IPS DF 4.7 (cell line): Measurements from ENCODE around the gene PACRG.

ENCODE experiments used
- DNase-seq: peaks from one replicate; pipeline ENCODE4 v3.0.0-alpha.2; 2013; ENCODE audit warnings: low spot score; ENCODE audit errors: extremely low read depth

The PACRG gene

DNA sequence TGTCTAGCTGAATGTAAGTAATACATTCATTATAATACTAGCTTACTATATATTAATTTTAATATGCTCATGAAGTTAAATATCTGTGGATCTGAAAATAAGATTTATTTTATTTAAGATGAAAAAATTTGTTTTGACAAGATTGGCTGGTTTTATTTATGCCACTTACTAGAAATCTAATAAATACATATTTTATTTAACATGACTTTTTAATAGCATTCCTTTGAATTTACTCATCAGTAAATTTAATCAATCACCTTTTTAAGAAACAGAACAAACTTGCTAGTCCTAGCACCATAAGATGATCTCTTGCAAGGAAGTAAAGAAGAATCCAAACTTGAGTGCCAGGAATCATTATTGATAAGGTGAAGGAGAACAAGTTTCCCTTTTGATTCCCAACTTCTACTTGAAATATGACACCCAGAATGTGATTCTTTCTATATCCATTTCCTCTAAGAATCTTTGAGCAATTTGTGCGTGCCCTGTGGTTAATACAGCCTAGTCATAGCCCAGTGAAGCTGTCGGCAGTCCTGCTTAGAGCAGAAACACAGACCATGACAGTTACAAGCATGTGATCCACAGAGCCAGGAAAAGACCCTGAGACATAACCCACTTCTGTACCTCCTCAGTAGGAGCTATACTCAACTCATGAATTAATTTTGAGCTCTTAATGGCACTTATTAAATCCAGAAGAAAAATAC is 404.4 kb downstream of the PACRG start:
- no peak for DNase-seq

DNA sequence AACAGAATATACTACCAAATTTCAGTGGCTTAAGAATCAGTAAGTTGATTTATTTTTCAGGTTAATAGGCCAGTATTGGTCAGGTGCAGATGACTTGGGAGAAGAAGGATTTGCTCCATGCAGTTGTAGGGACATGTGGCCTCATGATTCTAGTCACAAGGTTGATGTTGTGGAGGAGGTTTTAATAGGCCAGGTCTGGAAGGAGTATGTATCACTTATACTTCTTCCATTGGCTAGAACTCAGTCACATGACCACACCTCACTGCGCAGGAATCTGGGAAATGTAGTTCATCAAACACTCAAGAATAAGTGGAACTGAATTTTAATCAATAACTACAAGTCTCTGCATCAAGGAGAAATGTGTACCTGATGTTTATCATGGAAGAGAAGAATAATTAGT is 405.2 kb downstream of the PACRG start:
- no peak for DNase-seq

DNA sequence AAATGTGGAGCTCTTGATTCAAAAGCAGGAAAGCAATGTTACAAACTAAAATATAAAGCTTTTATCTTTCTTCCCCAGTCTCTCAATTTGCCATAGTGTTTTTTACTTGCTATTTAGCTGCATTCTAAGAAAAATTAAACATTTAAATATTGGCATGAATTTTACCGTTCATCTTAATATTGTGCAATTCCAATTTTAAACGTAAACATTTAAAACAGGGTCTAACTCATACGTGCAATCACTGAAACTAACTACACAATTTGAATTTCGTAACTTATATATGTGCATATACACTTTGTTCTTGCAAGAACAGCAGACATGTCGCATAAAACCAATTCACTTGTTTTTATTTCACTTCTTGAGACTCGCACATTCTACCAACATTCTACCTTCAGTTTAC is 405.9 kb downstream of the PACRG start:
- DNase-seq = no peak

DNA sequence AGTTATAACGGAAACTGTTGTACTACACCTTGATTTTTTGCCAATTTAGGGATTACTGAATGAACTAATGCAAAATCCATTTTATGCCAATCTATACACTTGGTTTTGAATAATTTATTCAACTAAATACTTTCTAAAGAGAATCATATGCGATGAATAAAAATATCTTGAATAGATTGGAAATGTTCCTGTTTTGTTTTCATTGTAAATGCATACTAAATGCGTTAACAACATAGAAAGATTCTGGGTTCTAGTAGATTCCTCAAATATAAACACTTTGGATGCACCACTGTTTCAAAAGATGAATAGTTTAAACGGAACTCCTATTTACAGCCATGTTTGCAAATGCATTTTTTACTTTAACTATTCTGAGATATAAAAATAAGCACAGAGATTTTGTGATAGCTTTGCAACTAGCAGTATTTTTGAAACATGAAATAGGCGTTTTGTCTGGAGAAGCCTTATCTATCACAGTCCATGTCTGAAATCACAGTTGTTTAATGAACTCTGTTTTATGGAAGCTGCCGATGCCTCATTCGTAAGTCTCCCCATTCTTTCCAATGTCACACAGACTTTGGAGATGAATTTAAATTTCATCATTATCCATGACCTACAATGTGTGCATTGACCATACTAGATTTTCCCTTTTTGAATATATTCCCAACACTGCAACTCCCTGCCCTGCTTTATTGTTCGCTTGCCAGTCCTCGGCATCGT is 409.1 kb downstream of the PACRG start:
- no peak for DNase-seq

DNA sequence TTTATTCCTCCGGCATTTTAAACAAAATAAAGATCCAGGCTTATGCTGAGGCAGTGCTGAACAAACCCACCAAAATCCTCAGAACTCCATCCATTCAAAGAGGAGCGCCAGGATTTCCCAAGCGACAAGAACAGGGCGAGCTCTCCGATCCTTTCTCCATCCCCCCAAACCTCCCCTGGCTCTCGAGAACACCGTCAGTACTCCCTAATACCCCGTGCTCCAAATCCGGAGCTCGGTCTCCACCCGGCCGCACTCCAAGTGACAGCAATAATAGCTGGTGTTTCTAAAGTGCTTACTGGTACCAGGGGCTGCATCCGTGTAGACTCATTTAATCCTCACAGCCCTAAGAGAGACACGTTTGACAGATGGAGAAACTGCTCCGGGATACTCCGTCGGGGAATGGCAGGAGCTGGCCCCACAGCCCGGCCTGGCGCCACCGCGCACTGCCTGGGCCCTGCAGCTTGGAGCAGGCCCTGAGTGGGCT is 409.7 kb downstream of the PACRG start:
- DNase-seq = no peak

DNA sequence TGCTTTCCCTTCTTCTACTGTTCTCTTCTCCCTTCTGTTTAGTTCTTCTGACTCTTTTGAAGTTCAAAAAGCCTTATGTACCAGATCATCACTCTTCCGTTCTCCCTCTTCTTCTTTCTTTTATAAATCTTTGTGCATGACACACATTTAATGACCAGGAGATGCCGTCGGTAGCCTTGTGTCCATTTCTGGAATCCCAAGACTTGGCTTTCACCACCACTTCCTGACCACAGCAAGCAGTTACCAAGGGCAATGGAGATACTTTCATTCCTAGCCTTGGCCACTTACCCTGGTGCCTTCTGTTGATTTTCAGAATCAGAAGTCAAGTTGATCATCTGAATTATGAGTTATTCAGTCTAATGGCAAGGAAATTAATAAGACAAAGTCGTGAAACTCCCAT is 418.3 kb downstream of the PACRG start:
- no peak for DNase-seq

DNA sequence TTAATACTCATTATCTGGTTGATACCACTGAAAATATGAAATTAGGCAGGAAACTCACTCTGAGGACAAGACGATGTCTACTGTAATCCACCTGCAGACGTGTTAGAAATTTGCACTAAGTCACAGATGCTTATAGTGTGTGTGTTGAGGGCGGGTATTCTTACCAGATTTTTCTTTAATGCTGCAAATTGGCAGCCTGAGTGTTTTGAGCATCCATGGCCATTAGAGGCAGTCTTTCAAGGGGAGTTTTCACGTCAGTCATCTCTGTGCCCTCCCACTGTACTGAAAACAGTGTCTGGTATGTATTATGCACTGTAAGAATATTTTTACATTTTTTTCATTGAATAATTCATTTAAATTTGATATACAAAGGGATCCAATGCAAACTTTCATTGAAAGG is 420.2 kb downstream of the PACRG start:
- no peak for DNase-seq

DNA sequence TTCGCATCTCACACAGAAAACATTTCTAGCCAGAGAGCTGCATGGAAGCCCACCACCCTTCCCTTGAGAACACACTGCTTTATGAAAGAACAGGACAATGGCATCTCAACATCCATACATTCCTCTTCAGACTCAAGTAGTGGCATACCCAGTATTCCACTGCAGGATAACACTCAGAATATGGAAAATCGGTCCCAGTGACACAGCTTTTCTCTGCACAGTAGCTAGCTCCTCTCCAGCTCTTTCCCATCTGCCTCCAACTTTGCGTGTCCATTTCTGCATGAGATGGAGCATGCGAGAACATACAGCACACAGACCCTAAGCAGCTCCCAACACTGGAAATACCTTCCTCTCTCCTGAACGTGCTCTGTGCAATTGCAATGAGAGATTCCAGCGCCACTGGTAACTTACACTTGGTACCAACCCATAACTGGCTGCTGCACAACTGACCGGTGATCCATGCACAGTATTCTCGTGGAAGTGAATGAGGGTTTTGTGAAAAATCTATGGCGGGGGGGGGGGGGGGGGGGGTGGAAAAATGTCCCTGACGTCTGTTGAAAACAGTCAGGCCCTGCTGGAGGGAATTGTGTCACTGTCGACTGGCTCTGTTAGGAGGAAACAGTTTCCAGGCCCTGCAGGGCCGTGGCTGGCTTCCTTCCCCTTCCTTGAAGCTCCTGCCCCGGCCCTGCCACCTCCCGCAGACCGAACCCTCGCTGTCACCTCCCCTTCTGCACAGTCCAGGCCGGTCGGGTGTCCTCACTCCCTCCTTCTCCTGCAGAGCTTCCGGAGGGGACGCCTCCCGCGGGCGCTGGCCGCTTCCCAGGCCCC is 420.9 kb downstream of the PACRG start:
- DNase-seq = no peak

DNA sequence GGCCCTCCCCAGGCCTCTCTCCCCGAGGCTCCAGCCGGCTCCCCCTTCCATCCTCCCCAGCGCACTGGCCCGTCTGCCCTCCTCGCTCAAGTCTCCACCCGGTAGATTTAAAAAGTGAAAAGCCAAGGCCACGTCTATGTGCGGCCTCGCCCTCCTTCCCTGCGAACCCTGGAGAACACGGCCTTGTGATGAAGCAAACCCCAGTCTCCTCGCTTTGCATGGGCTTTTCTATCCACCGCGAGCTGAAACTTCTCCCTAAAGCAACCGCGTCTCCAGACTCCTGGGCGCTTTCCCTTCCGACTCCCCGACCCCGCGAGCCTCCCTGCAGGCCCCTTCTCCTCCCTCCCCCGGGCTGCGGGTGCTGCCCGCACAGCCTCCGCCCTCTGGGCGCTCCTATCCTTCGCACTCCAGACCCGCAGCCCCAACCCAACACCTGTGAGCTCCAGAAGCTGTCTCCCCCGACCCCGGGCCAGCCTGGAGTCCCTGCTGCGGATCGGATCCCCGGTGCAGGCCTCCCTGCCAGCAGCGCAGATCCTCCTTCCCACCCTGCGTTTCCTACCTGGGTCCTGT is 421.6 kb downstream of the PACRG start:
- no peak for DNase-seq

DNA sequence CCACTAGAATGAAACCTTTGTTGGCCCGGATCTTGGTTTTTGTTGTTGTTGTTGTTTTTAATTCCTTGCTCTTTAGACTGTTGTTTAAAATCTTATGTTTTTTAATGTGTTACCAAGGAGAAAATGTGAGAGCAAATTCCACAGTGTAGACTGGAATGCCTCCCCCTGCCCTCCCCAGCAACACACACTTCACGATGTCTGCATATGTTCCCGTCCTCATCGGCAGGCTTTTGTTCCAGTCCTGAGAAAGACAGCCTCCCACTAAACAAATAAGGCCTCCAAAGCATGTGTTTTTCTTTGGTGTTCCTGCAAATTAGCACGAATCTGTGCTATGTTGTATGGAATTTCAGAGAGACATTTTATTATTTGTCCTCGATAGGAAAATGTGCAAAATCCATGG is 423.4 kb downstream of the PACRG start:
- DNase-seq = no peak

DNA sequence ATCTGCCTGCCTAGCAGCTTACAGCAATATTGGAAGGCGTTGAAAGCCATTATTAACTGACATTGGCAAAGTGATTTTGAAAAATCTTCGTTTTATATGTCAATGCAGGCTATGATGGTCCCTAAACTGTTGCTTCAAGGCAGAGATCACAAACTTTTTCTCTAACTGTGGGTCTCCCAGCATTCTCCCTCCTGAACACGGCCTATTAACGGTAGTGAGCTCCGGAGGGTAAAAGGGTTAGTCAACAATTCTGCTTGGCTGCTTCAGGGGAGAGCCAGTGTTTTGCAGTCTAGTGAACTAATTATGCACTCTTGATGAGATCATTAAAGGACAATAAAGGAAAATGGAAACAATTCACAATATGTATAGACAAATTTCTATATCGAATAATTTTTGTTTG is 424.9 kb downstream of the PACRG start:
- no peak for DNase-seq

DNA sequence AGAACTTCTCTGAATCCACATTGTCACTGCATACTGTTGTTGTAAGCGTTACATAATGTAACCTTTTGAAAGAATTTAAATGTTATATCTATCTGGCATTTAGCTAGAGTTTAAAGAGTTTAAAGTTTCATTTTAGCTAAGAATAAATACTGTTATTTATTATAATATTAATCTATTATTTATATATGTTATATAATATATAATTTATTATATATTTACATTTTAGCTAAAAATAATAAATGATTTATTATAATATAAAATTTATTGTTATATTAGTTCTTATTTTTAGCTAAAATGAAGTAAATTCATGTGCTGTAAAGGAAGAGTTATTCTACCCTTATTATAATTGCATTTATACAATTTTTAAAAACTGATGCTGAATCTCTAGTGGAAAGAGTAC is 431.3 kb downstream of the PACRG start:
- DNase-seq = no peak

DNA sequence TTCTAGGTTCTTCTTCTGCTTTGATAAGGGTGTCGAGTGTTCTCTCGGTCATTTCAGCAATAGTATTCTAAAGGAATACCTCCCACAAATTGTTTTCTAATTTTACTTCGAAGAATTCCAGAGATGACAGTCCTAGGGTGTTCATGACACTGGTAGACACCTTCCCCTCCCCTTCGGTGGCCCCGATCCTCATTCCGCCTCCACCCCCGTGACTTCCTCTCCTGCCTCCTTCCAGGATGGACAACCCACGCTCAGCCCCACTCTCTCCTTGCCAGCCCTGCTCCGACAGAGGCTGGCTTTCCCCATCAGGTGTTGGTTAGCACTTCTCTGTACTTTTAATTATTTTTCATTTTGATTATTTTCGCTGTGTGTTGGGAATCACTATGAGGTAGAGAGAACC is 431.9 kb downstream of the PACRG start:
- DNase-seq = no peak

DNA sequence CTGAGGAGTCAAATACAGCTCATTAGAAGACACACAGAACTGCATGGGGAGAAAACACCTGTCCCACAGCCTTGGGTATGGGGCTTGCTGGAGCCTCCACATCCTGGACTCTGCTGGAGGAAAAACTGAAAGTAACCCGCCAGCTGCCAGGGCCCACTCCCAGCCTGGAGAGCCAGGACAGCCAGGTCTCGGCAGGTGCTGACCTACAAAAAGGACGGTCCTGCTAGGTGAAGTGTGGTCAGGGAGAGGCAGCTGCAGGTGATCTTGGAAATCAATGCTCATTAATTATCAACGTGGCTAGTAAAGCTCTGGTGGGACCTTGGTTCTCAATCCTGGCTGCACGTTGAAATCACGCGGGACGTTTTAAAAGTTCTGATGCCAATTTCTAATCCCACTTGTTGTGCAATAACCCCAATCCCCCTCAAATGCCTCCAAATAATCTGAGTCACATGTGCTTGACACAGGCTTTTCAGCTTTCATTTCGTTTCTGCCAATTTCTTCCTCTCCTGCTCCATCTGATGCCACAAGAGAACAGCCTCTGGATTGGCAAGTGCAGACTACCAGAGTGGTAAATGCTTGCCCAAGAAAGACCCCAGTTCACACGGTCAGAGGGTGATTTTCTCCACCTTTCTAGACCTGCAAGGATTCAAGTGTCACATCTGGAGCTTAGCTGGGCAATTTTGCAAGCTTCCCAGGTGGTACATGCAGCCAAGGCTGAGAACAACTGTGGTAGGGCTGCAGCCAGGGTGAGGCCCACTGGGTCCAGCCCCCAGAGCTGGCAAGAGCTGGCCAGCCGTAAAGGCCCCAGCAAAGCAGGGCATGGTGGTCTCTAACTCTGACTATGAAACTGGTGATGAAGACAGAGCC is 434.5 kb downstream of the PACRG start:
- no peak for DNase-seq

DNA sequence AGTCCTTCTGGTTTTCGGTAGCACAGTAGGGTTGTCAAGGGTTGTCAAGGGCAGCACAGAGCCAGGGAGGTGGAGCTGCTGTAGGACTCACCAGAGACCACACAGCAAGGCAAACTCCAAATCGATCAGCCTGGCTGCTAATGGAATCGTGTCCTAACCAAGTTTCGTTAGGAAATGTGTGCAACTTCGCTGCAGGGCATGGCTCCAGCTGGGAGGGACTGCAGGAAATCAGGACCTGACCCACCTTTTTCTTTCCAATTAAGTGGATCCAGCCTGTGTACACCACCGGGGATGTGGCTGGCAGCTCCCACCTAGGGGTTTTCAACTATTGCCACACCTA is 435.1 kb downstream of the PACRG start:
- DNase-seq = no peak

DNA sequence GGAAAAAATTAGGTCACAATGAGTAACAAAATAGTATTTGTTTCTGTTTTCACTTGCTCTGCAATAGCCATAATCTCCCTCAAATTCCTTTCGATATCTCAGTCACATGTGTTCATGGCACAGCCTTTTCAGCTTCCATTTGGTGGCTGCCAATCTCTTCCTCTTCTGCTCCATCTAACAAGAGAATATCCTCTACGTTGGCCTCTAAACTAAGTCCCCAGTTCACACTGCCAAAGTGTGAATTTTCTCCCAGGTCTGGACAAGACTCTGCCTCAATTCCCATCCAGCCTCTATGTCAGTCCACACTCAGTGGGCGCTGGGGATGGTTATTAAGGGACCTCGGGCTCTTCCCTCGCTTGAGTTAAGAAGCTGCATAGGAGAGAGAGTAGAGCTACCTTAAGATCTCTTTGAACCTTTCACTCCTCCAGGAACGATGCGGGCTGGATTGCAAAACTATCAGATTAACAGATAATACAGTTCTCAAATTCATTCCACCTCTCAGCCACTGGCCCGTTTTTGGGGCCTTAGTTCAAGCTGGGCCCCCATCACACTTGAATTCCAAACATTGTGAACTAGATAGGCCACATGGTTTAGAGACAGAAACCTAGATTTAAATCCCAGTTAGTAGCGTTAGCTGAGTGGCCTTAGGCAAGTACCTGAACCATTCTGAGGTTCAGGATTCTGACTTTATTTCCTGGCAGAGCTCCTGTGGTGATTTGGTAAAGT is 436.6 kb downstream of the PACRG start:
- DNase-seq = no peak

DNA sequence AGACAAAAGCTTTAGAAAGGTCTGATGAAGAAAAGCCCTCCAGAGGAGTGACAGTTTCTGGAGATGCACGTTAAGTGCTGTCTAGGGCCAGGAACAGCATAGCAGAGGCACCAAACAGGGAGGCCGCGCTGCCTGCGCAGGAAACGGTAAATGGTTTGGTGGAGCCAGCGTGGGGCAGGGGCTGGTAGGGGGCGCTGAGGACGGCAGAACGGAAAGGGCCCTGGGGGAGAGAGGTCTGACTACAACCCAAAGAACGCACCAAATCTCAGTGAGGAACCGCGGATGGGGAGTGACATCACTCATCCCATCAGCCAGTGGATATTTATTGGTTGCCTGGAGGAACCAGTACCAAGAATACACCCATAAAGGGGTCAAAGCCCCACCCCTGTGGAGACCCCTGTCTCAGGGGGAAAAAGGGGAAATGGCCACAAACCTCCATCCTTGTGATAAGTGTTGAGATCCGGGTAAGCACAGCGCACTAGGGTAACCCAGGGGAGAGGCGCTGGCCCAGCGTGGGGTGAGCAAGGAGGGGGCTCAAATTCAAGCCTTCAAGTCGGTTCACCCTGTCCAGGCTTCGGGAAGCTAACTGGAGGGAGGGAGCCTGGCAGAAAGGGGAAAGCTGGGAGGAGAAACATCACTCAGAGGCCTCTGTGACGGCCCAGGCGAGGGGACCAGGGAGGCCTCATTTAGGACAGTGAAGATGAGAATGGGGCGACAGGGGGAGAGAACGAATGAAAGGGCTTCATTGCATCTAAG is 437.6 kb downstream of the PACRG start:
- no peak for DNase-seq

DNA sequence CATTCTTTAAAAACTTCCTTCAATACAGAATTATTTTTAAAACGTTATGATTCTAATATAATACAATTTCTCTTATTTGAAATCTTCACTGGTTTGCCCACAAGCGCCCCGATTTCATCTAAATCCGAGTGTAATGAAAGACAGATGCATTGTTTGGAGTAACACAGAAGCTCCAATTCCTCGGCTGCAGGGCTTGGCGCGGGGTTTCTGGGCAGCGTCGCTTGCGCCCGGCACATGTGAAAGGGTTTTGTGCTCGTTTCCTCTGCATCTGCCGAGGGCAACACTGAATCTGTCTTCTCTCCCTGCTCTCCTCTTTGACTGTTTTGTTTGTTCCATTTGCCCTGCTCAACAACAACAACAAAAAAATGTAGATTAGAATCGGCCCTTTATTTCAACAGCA is 438.1 kb downstream of the PACRG start:
- DNase-seq = no peak

DNA sequence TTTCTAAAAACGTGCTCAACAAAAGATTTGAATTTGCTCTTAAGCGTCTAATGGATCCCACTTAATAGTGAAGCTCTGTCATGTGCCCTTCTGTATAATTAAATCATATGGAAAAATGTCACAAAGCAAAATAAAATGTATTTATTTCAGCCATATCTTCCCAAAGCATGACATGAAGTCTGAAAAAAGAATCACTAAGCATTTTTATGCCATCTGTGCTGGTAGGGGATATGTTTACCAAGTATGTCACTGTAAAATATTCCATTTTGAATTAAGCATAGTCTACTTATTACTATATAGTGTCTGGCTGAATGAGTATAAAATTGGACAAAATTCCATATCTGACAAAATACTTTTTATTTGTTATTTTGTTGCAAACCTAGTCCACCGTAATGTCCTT is 438.7 kb downstream of the PACRG start:
- no peak for DNase-seq

DNA sequence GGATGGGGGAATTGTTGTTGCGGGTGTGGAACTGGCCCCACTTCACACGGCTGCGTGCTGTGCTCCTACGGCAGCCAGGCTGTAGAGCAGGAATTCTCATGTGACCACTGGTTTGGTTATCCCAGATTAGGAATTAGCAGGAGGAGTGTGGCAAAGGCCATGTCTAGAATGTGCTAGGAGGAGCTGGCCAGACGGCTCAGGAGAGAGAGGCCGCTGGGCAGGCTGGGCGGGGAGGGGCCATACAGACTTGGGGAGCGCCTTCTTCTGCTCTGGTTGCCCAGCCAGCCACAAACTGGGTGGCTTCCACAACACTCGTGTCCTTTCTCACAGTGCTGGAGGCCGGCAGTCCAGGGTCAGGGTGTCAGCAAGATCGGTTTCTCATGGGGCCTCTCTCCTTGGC is 441.7 kb downstream of the PACRG start:
- DNase-seq = no peak
